GM12878 (cell line): Measurements from ENCODE around the gene CTNNAL1. TPM values are rescaled to one million over a fixed set of nuclear protein-coding genes. Genes with fewer than 3 reads are reported as not detected.

Experiments used
- ATAC-seq: fragments of 200-7000 bp; cut with Tn5 transposase; 3 replicates; pipeline ENCODE4 v1.9.1; 2020; ENCODE audit warnings: mild to moderate bottlenecking, moderate library complexity
- BruUV-seq: library from RNA; stranded (reverse); fragments of 400-500 nt; replicated peaks from 2 replicates; lab custom pipeline; 2021; lab: Mats Ljungman, UMichigan
- CTCF ChIA-PET: fragments of 300-600 bp; sonication (Branson Sonifier 250); formaldehyde crosslinking; extraction: SDS; loops from one replicate; lab custom pipeline; 2021; ENCODE audit warnings: inconsistent platforms; lab: Yijun Ruan, JAX
- POLR2A ChIA-PET: fragments of 350-600 bp; formaldehyde crosslinking; extraction: SDS; loops from one replicate; lab custom pipeline; 2021; ENCODE audit warnings: inconsistent platforms; lab: Charles Lee
- RAD21 ChIA-PET: fragments of 300-600 bp; sonication (Branson Sonifier 250); formaldehyde crosslinking; loops from one replicate; lab custom pipeline; 2023; ENCODE audit warnings: antibody characterized with exemption; ENCODE audit not compliant: unreplicated experiment; lab: Charles Lee
- SMC1A ChIA-PET: fragments of 300-600 bp; sonication (Branson Sonifier 250); formaldehyde crosslinking; loops from one replicate; lab custom pipeline; 2023; ENCODE audit not compliant: unreplicated experiment, uncharacterized antibody; lab: Charles Lee
- DNase-seq: peaks from one replicate; pipeline ENCODE4 v3.0.0-alpha.2; 2011; ENCODE audit warnings: low read depth, low spot score
- FAIRE-seq: peaks from 3 replicates; lab custom pipeline; 2011; peaks lifted over from hg19 to GRCh38; lab: Jason Lieb, UNC
- H2AFZ ChIP-seq: 2 replicates; pipeline ENCODE4 v1.6.0; 2011; ENCODE audit warnings: low read depth, low read length, control low read depth; ENCODE audit not compliant: control insufficient read depth
- H3K27ac ChIP-seq: 2 replicates; pipeline ENCODE4 v1.5.1; 2011; ENCODE audit warnings: control low read depth; ENCODE audit not compliant: control insufficient read depth, insufficient read depth
- H3K27me3 ChIP-seq, 2 experiments: replicated peaks in 1 of 2; 2 replicates each; pipeline versions ENCODE4 v1.6.0 to v1.6.1; 2011; ENCODE audit warnings: low read length in 1 of 2; ENCODE audit not compliant: control insufficient read depth in 2 of 2, insufficient read depth in 2 of 2
- H3K36me3 ChIP-seq, 2 experiments: 2 replicates each; pipeline ENCODE4 v1.5.1; 2011; ENCODE audit warnings: low read length in 1 of 2; ENCODE audit not compliant: control insufficient read depth in 2 of 2, insufficient read depth in 2 of 2
- H3K4me1 ChIP-seq: 2 replicates; pipeline ENCODE4 v1.6.1; 2011; ENCODE audit warnings: mild to moderate bottlenecking, low read length, moderate library complexity, mixed read lengths; ENCODE audit not compliant: control insufficient read depth, insufficient read depth
- H3K4me2 ChIP-seq: 2 replicates; pipeline ENCODE4 v1.6.0; 2011; ENCODE audit warnings: control low read depth; ENCODE audit not compliant: control insufficient read depth, insufficient read depth
- H3K4me3 ChIP-seq: fragments of 200-600 bp; sonication (generic); 2 replicates; pipeline ENCODE4 v1.5.1; 2016
- H3K79me2 ChIP-seq: 2 replicates; pipeline ENCODE4 v1.6.0; 2011; ENCODE audit warnings: low read length; ENCODE audit not compliant: control insufficient read depth, insufficient read depth
- H3K9ac ChIP-seq: 2 replicates; pipeline ENCODE4 v1.8.0; 2011; ENCODE audit warnings: low read length, control low read depth, mixed read lengths; ENCODE audit not compliant: control insufficient read depth, insufficient read depth
- H3K9me3 ChIP-seq: replicated peaks from 3 replicates; pipeline ENCODE4 v1.5.1; 2011; ENCODE audit warnings: mild to moderate bottlenecking, low read length; ENCODE audit not compliant: control insufficient read depth, insufficient read depth
- H4K20me1 ChIP-seq: 2 replicates; pipeline ENCODE4 v1.6.0; 2011; ENCODE audit not compliant: control insufficient read depth, insufficient read depth
- BACH1 ChIP-seq: fragments of 450-650 bp; IDR thresholded peaks from 2 replicates; pipeline ENCODE4 v1.6.1; 2017; ENCODE audit warnings: mild to moderate bottlenecking, borderline replicate concordance
- CBFB ChIP-seq: IDR thresholded peaks from 2 replicates; pipeline ENCODE4 v1.6.1; 2016; ENCODE audit warnings: antibody characterized with exemption, low read depth
- EGR1 ChIP-seq, 2 experiments: IDR thresholded peaks; 1 replicate in 1 of 2; 2 replicates in 1 of 2; pipeline ENCODE4 v1.6.1; 2011 to 2012; ENCODE audit warnings: low read depth in 2 of 2, low read length in 2 of 2, borderline replicate concordance in 1 of 2, mild to moderate bottlenecking in 1 of 2, moderate library complexity in 1 of 2
- EP300 ChIP-seq, 2 experiments: fragments of 150-350 bp in 1 of 2; IDR thresholded peaks; 2 replicates each; pipeline ENCODE4 v1.6.1; 2011 to 2012; ENCODE audit warnings: low read depth in 2 of 2, low read length in 2 of 2, borderline replicate concordance in 1 of 2, improper control_type of control experiment in 1 of 2, inconsistent platforms in 1 of 2; ENCODE audit not compliant: control insufficient read depth in 1 of 2
- IKZF2 ChIP-seq, 2 experiments: fragments of 450-650 bp; IDR thresholded peaks; 2 replicates each; pipeline ENCODE4 v1.6.1; 2017; ENCODE audit warnings: mild to moderate bottlenecking in 2 of 2, moderate library complexity in 2 of 2
- IRF5 ChIP-seq: fragments of 450-650 bp; IDR thresholded peaks from 2 replicates; pipeline ENCODE4 v1.6.1; 2017; ENCODE audit warnings: borderline replicate concordance
- JUNB ChIP-seq: IDR thresholded peaks from 2 replicates; pipeline ENCODE4 v1.6.1; 2016; ENCODE audit warnings: antibody characterized with exemption, mild to moderate bottlenecking
- MTA2 ChIP-seq: fragments of 450-650 bp; IDR thresholded peaks from 2 replicates; pipeline ENCODE4 v1.6.1; 2016; ENCODE audit warnings: low read depth, mild to moderate bottlenecking, moderate library complexity
- NBN ChIP-seq: fragments of 450-650 bp; IDR thresholded peaks from 2 replicates; pipeline ENCODE4 v1.6.1; 2016
- NFIC ChIP-seq: IDR thresholded peaks from 2 replicates; pipeline ENCODE4 v1.6.1; 2012; ENCODE audit warnings: low read depth, mild to moderate bottlenecking, inconsistent platforms, low read length, moderate library complexity
- NFXL1 ChIP-seq: fragments of 450-650 bp; IDR thresholded peaks from 2 replicates; pipeline ENCODE4 v1.6.1; 2017; ENCODE audit warnings: antibody characterized with exemption, mild to moderate bottlenecking, borderline replicate concordance
- POLR2AphosphoS5 ChIP-seq: IDR thresholded peaks from 2 replicates; pipeline ENCODE4 v1.6.1; 2011; ENCODE audit warnings: mild to moderate bottlenecking, low read length, inconsistent platforms
- SIN3A ChIP-seq: IDR thresholded peaks from 2 replicates; pipeline ENCODE4 v1.6.1; 2012; ENCODE audit warnings: low read depth, low read length, improper control_type of control experiment
- SIX5 ChIP-seq: IDR thresholded peaks from 2 replicates; pipeline ENCODE4 v1.6.1; 2011; ENCODE audit warnings: mild to moderate bottlenecking, low read depth, low read length, moderate library complexity; ENCODE audit not compliant: severe bottlenecking
- SMC3 ChIP-seq: IDR thresholded peaks from 2 replicates; pipeline ENCODE4 v1.6.1; 2011; ENCODE audit warnings: low read length, improper control_type of control experiment, borderline replicate concordance
- ZBTB33 ChIP-seq: fragments of 450-650 bp; IDR thresholded peaks from 2 replicates; pipeline ENCODE4 v1.6.1; 2017; ENCODE audit warnings: mild to moderate bottlenecking
- ZNF207 ChIP-seq: fragments of 450-650 bp; IDR thresholded peaks from 2 replicates; pipeline ENCODE4 v1.6.1; 2014; ENCODE audit warnings: antibody characterized with exemption, mild to moderate bottlenecking, borderline replicate concordance
- ZZZ3 ChIP-seq: IDR thresholded peaks from 2 replicates; pipeline ENCODE4 v1.6.1; 2011; ENCODE audit warnings: low read depth; ENCODE audit not compliant: control insufficient read depth, insufficient read length
- WGBS: methylation state at CpG from one replicate; pipeline ENCODE4 v1.1.6; 2016; ENCODE audit warnings: low lambda C conversion rate; ENCODE audit not compliant: insufficient replicate concordance, insufficient coverage; ENCODE audit errors: missing lambda C conversion rate; 5-methylcytosine and 5-hydroxymethylcytosine counted together
- in situ Hi-C: fragments of 300-500 bp; cut with MboI; formaldehyde crosslinking; loops from 9 replicates; pipeline ENCODE4 v1.14.3; 2018; ENCODE audit warnings: mixed read lengths
- intact Hi-C: fragments of 100-400 bp; cut with micrococcal nuclease; formaldehyde crosslinking; loops from one replicate; pipeline ENCODE4 v1.14.2; 2022; ENCODE audit not compliant: unreplicated experiment
- polyA plus RNA-seq, 11 experiments: library from polyadenylated mRNA; depleted of rRNA in 4 of 11; unstranded in 6 of 11; stranded (reverse) in 5 of 11; fragments of >200 nt; fragmentation: Nextera tagmentation in 4 of 11; fragmentation: Illumina TruSeq in 1 of 11; extraction: Ambion mirVana in 4 of 11; extraction: Trizol in 1 of 11; gene quantifications; 1 replicate in 1 of 11; 2 replicates in 10 of 11; pipeline versions ENCODE4 v1.2.1 to v1.2.3, GENCODE V29; 2011 to 2016; ENCODE audit warnings: inconsistent platforms in 2 of 11, missing spikeins in 2 of 11, low read depth in 1 of 11
- total RNA-seq, 4 experiments: library from RNA; depleted of rRNA in 3 of 4; stranded (reverse); fragments of >200 nt in 3 of 4; fragmentation: Illumina TruSeq in 1 of 4; extraction: Trizol in 1 of 4; gene quantifications; 2 replicates each; pipeline versions ENCODE4 v1.2.1 to v1.2.3, GENCODE V29; 2013 to 2021
- TF ChIP-seq, protein P1 (sequence below): IDR thresholded peaks from 2 replicates; pipeline ENCODE4 v1.6.1; 2011; ENCODE audit warnings: borderline replicate concordance, low read depth, mild to moderate bottlenecking, moderate library complexity, low read length; ENCODE audit not compliant: insufficient read depth, poor library complexity, severe bottlenecking

CTNNAL1 gene
- total and polyA plus RNA-seq, 10 of the 15 experiments (the other 5 are each of a cell fraction or from before 2014, with no cell fraction given), result 16.3 to 82.5 (median 45.2) TPM

GRCh38 chr9:108950168-108950567 is 63.1 kb downstream of the CTNNAL1 start (continued):
- TF ChIP-seq IRF5 (no peak), EP300 (IDR thresholded peaks at IDR 0.05; ENCODE audit: borderline replicate concordance in 1 of 2, control insufficient read depth in 1 of 2, low read depth in 2 of 2, low read length in 2 of 2) (no peak), ZNF207 (no peak), NBN (no peak), SMC3 (no peak)

GRCh38 chr9:108939975-108940374 is 73.3 kb downstream of the CTNNAL1 start:
- ChIA-PET POLR2A (no interaction called here), SMC1A (no interaction called here), RAD21 (no interaction called here), CTCF (no interaction called here)
- FAIRE-seq, result no peak
- Histone ChIP-seq H3K36me3 (no peaks in the 10 kb centered on the region; a peak in 3 of 4 replicates), H4K20me1 (no peaks in the 10 kb centered on the region), H3K79me2 (peaks cover 2% of the 10 kb centered on the region), H3K27ac (no peak overlapping the region), H3K9ac (no peak overlapping the region), H3K27me3 (no peaks in the 10 kb centered on the region), H3K4me1 (no peaks in the 10 kb centered on the region), H2AFZ (no peak overlapping the region), H3K4me2 (no peak overlapping the region), H3K4me3 (no peak overlapping the region), H3K9me3 (no peaks in the 10 kb centered on the region)
- WGBS, result 94% methylated on average over 4 of the region's 4 CpGs
- DNase-seq, result no peak
- in situ Hi-C loops, result no loop called here
- no TSS peak for BruUV-seq
- ATAC-seq, result no peak
- intact Hi-C loops, result loop anchor here (10.0 kb wide), 1 partner anchor 175 kb away; the partner anchor contains the start of gene TMEM245
- TF ChIP-seq EGR1 (IDR thresholded peaks at IDR 0.05; ENCODE audit: borderline replicate concordance in 1 of 2, low read depth in 2 of 2, low read length in 2 of 2), result no peak
- no peak for TF ChIP-seq IKZF2 (IDR thresholded peaks at IDR 0.05)
- no peak for TF ChIP-seq ZBTB33
- no peak for TF ChIP-seq NFXL1
- no peak for TF ChIP-seq SIN3A
- TF ChIP-seq MTA2, result no peak
- no peak for TF ChIP-seq CBFB
- TF ChIP-seq POLR2AphosphoS5, result no peak
- no peak for TF ChIP-seq JUNB
- TF ChIP-seq BACH1, result no peak
- no peak for TF ChIP-seq ZZZ3
- TF ChIP-seq, protein P1, sequence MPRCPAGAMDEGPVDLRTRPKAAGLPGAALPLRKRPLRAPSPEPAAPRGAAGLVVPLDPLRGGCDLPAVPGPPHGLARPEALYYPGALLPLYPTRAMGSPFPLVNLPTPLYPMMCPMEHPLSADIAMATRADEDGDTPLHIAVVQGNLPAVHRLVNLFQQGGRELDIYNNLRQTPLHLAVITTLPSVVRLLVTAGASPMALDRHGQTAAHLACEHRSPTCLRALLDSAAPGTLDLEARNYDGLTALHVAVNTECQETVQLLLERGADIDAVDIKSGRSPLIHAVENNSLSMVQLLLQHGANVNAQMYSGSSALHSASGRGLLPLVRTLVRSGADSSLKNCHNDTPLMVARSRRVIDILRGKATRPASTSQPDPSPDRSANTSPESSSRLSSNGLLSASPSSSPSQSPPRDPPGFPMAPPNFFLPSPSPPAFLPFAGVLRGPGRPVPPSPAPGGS, result no peak
- TF ChIP-seq NFIC, result no peak
- no peak for TF ChIP-seq SIX5
